Ovary (tissue), 9 donors: ENCODE data around the gene VAV2. TPM values are rescaled to one million over a fixed set of nuclear protein-coding genes. Genes with fewer than 3 reads are reported as not detected.

ENCODE experiments used
- DNase-seq, 5 donors: peaks; one replicate each; pipeline ENCODE4 v3.0.0-alpha.2; 2019 to 2020
- H3K27ac ChIP-seq, 2 donors: fragments of 200-600 bp; one replicate each; pipeline versions ENCODE4 v1.5.1 to v1.8.0; 2019 to 2022
- H3K27me3 ChIP-seq: fragments of 200-600 bp; one replicate; pipeline ENCODE4 v1.8.0; 2022
- H3K36me3 ChIP-seq: fragments of 200-600 bp; sonication (generic); one replicate; pipeline ENCODE4 v1.5.1; 2019
- H3K4me1 ChIP-seq: one replicate; pipeline ENCODE4 v1.8.1; 2013; ENCODE audit warnings: mild to moderate bottlenecking, moderate library complexity; ENCODE audit not compliant: insufficient read depth
- H3K4me3 ChIP-seq: fragments of 200-600 bp; sonication (generic); one replicate; pipeline ENCODE4 v1.5.1; 2017
- H3K9me3 ChIP-seq, 2 donors: fragments of 200-600 bp in 1 of 2; sonication (generic) in 1 of 2; one replicate each; pipeline versions ENCODE4 v1.5.1 to v1.8.1; 2013 to 2019; ENCODE audit warnings: mild to moderate bottlenecking in 1 of 2, moderate library complexity in 1 of 2
- CTCF ChIP-seq, 3 donors: fragments of 450-650 bp in 2 of 3; fragments of 200-600 bp in 1 of 3; IDR thresholded peaks; one replicate each; pipeline versions ENCODE4 v1.5.1 to v1.8.0; 2016 to 2022; ENCODE audit warnings: antibody characterized with exemption in 3 of 3, mild to moderate bottlenecking in 1 of 3
- EP300 ChIP-seq: sonication (generic); formaldehyde crosslinking; IDR thresholded peaks from one replicate; pipeline ENCODE4 v1.6.1; 2017; ENCODE audit warnings: antibody characterized with exemption
- POLR2A ChIP-seq: fragments of 450-650 bp; IDR thresholded peaks from one replicate; pipeline ENCODE4 v1.6.1; 2017; ENCODE audit warnings: antibody characterized with exemption, mild to moderate bottlenecking, moderate library complexity
- WGBS, 3 donors: extraction: QIAGEN DNeasy Blood & Tissue Kit in 1 of 3; methylation state at CpG; one replicate each; pipeline versions ENCODE4 v1.1.5 to v1.1.7; 2013 to 2017; 5-methylcytosine and 5-hydroxymethylcytosine counted together
- intact Hi-C, 4 donors: fragments of 100-400 bp; cut with DNase I; formaldehyde crosslinking; loops; one replicate each; pipeline versions ENCODE4 v1.11.0 to v1.15.1; 2022 to 2023
- polyA plus RNA-seq, 2 donors: library from polyadenylated mRNA; stranded (reverse); fragments of 200-250 nt in 1 of 2; fragments of 350-450 nt in 1 of 2; fragmentation: Illumina TruSeq in 1 of 2; extraction: RNeasy Lipid Tissue Mini Kit (QIAGEN cat#74804) in 1 of 2; gene quantifications; one replicate each; pipeline ENCODE4 v1.2.3, GENCODE V29; 2013 to 2014
- total RNA-seq, 7 donors: library from RNA; depleted of rRNA in 2 of 7; stranded (reverse); fragments of >200 nt in 2 of 7; fragmentation: NEBNext Ultra II Directional in 3 of 7; extraction: Animal tissue kit (Norgen Biotek cat#: 25700) in 3 of 7; gene quantifications; one replicate each; pipeline versions ENCODE4 v1.1.0 to v1.2.4, GENCODE V29; 2016 to 2023
- donor health status: DM: no; HTN: no; CAD: no; lungs with moderate emphysema.
- donor health status: DM: no; HTN: no; CAD: no.
- donor health status: Bipolar disorder and iron deficiency.
- donor health status: DM: yes; HTN: yes; CAD: no.
- donor health status: DM: no; HTN: no; CAD: no.
- donor health status: DM: yes; HTN: yes; CAD: no.

The VAV2 gene
- total and polyA plus RNA-seq, 9 donors, result 3.7 to 14.1 (median 7.8) TPM

GRCh38 chr9:133781828-133782135, 210.3 kb downstream of the VAV2 start:
- no peak for DNase-seq
- intact Hi-C loops, result no loop called here
- no peaks in the 10 kb centered on the region for H3K36me3 ChIP-seq
- no peaks in the 10 kb centered on the region for H3K4me1 ChIP-seq
- WGBS, 3 donors, result 81 to 84% (median 82%) methylated on average over 10 of the region's 10 CpGs
- no peaks in the 10 kb centered on the region for H3K27me3 ChIP-seq
- TF ChIP-seq EP300 (no peak), POLR2A (no peak), CTCF (IDR thresholded peaks at IDR 0.05) (no peak)
- no peak overlapping the region for H3K4me3 ChIP-seq
- H3K9me3 ChIP-seq, result no peaks in the 10 kb centered on the region
- no peak overlapping the region for H3K27ac ChIP-seq

GRCh38 chr9:133780962-133781827, 210.9 kb downstream of the VAV2 start:
- 92 to 96% (median 95%) methylated on average over 15 of the region's 15 CpGs for WGBS, 3 donors
- Histone ChIP-seq H3K4me1 (no peaks in the 10 kb centered on the region), H3K4me3 (no peak overlapping the region), H3K27me3 (no peaks in the 10 kb centered on the region), H3K9me3 (no peaks in the 10 kb centered on the region), H3K27ac (no peak overlapping the region), H3K36me3 (no peaks in the 10 kb centered on the region)
- no peak for TF ChIP-seq EP300
- no peak for TF ChIP-seq CTCF (IDR thresholded peaks at IDR 0.05)
- no peak for TF ChIP-seq POLR2A
- intact Hi-C loops, result no loop called here
- DNase-seq, result no peak

GRCh38 chr9:133780404-133780945, 211.6 kb downstream of the VAV2 start:
- Histone ChIP-seq H3K36me3 (no peaks in the 10 kb centered on the region), H3K4me3 (no peak overlapping the region), H3K27ac (no peak overlapping the region), H3K9me3 (no peaks in the 10 kb centered on the region), H3K27me3 (no peaks in the 10 kb centered on the region), H3K4me1 (no peaks in the 10 kb centered on the region)
- no peak for TF ChIP-seq CTCF (IDR thresholded peaks at IDR 0.05)
- no peak for TF ChIP-seq POLR2A
- TF ChIP-seq EP300, result no peak
- 89 to 95% (median 90%) methylated on average over 15 of the region's 15 CpGs for WGBS, 3 donors
- intact Hi-C loops, result no loop called here
- DNase-seq, result no peak

- Histone ChIP-seq H3K4me1 (no peaks in the 10 kb centered on the region), H3K4me3 (no peak overlapping the region), H3K27me3 (no peaks in the 10 kb centered on the region), H3K27ac (no peak overlapping the region), H3K36me3 (no peaks in the 10 kb centered on the region), H3K9me3 (no peaks in the 10 kb centered on the region)
- intact Hi-C loops, result no loop called here
- DNase-seq, result no peak
- WGBS, 3 donors, result 86 to 93% (median 88%) methylated on average over 18 to 19 of the region's 19 CpGs
- TF ChIP-seq EP300, result no peak
- TF ChIP-seq POLR2A, result no peak
- no peak for TF ChIP-seq CTCF (IDR thresholded peaks at IDR 0.05)
Measured at GRCh38 chr9:133779516-133780403, 212.4 kb downstream of the VAV2 start.
